ENCODE results near the gene NDST4.

GRCh38 chr4:114921191-114921590 lies 192.2 kb downstream of the NDST4 start:
- TF ChIP-seq, protein P1, sequence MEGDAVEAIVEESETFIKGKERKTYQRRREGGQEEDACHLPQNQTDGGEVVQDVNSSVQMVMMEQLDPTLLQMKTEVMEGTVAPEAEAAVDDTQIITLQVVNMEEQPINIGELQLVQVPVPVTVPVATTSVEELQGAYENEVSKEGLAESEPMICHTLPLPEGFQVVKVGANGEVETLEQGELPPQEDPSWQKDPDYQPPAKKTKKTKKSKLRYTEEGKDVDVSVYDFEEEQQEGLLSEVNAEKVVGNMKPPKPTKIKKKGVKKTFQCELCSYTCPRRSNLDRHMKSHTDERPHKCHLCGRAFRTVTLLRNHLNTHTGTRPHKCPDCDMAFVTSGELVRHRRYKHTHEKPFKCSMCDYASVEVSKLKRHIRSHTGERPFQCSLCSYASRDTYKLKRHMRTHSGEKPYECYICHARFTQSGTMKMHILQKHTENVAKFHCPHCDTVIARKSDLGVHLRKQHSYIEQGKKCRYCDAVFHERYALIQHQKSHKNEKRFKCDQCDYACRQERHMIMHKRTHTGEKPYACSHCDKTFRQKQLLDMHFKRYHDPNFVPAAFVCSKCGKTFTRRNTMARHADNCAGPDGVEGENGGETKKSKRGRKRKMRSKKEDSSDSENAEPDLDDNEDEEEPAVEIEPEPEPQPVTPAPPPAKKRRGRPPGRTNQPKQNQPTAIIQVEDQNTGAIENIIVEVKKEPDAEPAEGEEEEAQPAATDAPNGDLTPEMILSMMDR (IDR thresholded peaks at IDR 0.05; ENCODE audit: low read depth, low read length, poor library complexity, severe bottlenecking) = no peak
- no peak for TF ChIP-seq EZH2phosphoT487 (IDR thresholded peaks at IDR 0.05; ENCODE audit: borderline replicate concordance, low read length)

All from DOHH2 (cell line).